ENCODE results near the gene MUC21. TPM values are rescaled to one million over a fixed set of nuclear protein-coding genes. Genes with fewer than 3 reads are reported as not detected.

The MUC21 gene
- total and polyA plus RNA-seq, 2 of the 8 experiments (the other 6 are each of a cell fraction or from before 2014, with no cell fraction given): not detected

- TF ChIP-seq YY1 (IDR thresholded peaks at IDR 0.05; ENCODE audit: low read depth, low read length): no peak
These were observed 39.5 kb upstream of the MUC21 start (continued) for GRCh38 chr6:30944051-30944450.
